Stomach (tissue), 4 donors: Measurements from ENCODE around the gene SENP7.

Experiments used
- CTCF ChIP-seq, 7 experiments: fragments of 450-650 bp in 4 of 7; fragments of 200-600 bp in 3 of 7; sonication (generic) in 3 of 7; IDR thresholded peaks; one replicate each; pipeline ENCODE4 v1.5.1; 2016 to 2019; ENCODE audit warnings: antibody characterized with exemption in 7 of 7, control low read depth in 2 of 7, mild to moderate bottlenecking in 1 of 7
- EP300 ChIP-seq: sonication (generic); formaldehyde crosslinking; IDR thresholded peaks from one replicate; pipeline ENCODE4 v1.6.1; 2017; ENCODE audit warnings: antibody characterized with exemption
- POLR2A ChIP-seq, 4 donors: fragments of 450-650 bp; IDR thresholded peaks; one replicate each; pipeline ENCODE4 v1.6.1; 2016; ENCODE audit warnings: antibody characterized with exemption in 4 of 4, control low read depth in 2 of 4, mild to moderate bottlenecking in 1 of 4, moderate library complexity in 1 of 4
- POLR2AphosphoS5 ChIP-seq, 3 donors: sonication (generic); formaldehyde crosslinking; IDR thresholded peaks; one replicate each; pipeline ENCODE4 v1.6.1; 2016; ENCODE audit warnings: antibody characterized with exemption in 3 of 3

GRCh38 chr3:101279162-101279561 is 233.8 kb downstream of the SENP7 start:
- TF ChIP-seq CTCF (IDR thresholded peaks at IDR 0.05) (no peak), EP300 (no peak), POLR2A (IDR thresholded peaks at IDR 0.05) (no peak), POLR2AphosphoS5 (IDR thresholded peaks at IDR 0.05) (no peak)
